Hematopoietic multipotent progenitor cell treated with erythropoietin and hydrocortisone succinate and interleukin-3 and kit ligand, for 8 days (in vitro differentiated cells): ENCODE measurements around the gene OR52A1.
A peak's percentile ranks its signal among the peaks of the same experiment; 100 is the strongest.

Experiments
- DNase-seq: peaks from one replicate; pipeline ENCODE4 v3.0.0-alpha.2; 2015

OR52A1 gene

GRCh38 chr11:5131584-5132335 is 22.8 kb downstream of the OR52A1 start:
- no peak for DNase-seq

DNA sequence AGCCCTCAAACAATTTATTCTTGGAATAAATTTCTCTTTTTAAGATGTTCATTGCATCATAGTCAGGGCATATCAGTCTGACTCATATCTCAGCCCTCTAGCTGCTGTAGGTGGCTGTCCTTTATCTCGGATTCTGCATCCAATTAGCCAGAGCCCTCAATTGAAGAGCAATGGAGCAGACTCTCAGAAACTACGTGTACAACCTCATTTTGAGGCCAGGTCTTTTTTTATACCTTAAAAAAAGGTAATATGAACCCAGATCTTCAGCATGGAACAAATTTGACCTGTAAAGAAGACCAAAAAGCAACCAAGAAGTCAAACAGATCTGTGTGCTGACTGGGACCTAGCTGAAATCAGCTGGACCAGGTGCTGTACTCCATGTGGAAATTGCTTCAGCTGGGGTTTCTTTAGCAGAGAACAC is 25.1 kb downstream of the OR52A1 start:
- peak; percentile 63 for DNase-seq

DNA sequence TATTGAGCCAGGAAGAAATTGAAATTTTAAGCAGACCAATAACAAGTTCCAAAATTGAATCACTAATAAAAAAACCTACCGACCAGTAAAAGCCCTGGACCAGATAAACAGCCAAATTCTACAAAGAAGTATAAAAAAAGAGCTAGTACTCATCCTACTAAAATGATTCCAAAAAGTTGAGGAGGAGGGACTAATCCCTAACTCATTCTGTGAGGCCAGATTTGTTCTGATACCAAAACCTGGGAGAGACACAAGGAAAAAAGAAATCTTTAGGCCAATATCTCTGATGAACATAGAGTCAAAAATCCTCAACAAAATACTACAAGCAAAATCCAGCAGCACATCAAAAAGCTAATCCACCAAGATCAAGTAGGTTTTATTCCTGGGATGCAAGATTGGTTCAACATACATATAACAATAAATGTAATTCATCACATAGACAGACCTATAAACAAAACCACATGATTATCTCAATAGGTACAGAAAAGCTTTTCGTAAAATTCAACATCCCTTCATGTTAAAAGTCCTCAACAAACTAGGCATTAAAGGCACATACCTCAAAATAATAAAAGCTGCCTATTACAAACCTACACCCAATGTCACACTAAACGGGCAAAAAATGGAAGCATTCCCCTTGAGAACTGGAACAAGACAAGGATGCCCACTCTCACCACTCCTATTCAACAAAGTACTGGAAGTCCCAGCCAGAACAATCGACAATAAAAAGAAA is 29.5 kb downstream of the OR52A1 start:
- peak; percentile 28 for DNase-seq

DNA sequence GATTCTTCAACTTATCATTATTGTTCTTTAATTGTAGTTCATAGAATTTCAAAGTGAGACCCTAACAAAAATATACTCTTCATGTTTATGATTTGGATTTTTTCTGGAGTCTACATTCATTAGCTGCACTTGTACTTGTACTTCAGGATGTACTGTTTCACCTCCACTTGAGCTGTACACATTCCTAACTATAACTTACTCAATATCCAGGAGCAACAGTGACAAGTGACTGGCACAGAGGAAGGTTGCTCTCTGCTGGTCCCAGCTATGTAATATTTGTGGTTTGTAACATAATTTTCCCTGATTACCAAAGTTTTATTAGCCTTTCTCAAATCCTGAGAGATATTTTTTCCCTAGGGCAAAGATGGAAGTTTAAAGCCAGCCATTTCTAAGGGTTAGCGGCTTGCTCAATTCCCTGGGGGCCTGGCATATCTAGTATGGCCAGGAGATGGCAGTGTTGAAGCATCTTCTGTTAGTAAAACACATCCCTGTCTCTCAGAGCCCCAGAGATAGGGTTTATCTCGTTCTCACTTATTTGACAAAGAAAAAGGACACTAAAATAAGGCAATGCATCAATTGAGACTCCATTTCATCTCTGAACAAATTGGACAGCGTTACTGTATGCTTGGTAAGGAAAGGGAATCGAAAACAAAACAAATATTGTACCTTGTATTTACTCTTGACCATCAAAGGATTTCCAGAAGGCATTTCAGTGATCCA is 30.6 kb downstream of the OR52A1 start:
- peak; percentile 92 for DNase-seq

DNA sequence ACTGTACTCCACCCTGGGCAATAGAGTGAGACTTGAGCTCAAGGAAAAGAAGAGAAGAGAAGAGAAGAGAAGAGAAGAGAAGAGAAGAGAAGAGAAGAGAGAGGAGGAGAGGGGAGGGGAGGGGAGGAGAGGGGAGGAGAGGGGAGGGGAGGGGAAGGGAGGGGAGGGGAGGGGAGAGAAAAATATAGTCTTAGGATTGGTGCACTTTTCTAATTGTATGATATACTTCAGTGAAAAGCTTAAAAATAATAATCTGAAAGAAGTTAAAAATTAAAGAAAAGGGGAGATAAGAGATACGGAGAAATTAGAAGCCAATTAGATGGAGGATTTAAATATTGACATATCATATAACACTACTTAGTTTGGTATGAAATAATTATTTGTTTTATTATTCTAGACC is 35.7 kb downstream of the OR52A1 start:
- no peak for DNase-seq

DNA sequence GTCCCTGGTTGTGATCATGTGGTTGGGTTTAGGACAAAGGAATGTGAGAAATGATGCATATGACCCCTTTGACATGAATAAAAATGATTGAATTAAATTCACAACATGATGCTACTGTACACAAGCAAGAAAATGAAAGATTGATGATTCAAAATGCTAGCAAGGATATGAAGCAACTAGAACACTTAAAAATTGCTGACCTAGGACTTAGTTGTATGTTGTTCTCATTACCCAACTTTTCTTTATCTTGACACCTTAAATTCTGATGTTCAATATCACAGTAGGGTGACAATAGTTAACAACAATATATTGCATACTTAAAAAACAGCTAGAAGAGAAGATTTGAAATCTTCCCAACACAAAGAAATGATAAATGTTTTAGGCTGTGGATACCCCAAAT is 37.0 kb downstream of the OR52A1 start:
- no peak for DNase-seq

GRCh38 chr11:5115339-5115738 is 39.2 kb downstream of the OR52A1 start:
- DNase-seq: no peak

- no peak for DNase-seq
These were observed 47.3 kb downstream of the OR52A1 start for GRCh38 chr11:5107285-5107684.

GRCh38 chr11:5103066-5103465 is 51.5 kb downstream of the OR52A1 start:
- no peak for DNase-seq

GRCh38 chr11:5102246-5102645 is 52.3 kb downstream of the OR52A1 start:
- no peak for DNase-seq

DNA sequence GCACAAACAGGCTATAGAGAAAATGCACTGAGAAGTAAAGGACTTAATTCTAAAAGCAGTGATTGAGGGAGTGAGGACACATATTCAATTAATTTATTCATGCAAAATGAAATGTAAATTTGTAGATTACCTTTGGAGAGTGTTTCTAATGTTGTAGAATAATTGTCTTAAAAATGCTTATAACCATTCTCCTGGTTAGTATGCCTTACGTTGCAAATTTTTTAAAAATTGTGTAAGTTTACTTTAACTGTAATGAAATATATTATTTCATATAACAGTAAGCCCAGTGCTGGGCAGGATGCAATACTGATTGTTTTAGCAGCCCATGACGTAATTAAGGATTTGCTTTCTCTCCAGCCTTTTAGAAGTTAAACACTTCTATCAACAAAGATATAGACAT is 58.5 kb downstream of the OR52A1 start:
- no peak for DNase-seq
